H9 (cell line): ENCODE results near the gene FBXL22. TPM values are rescaled to one million over a fixed set of nuclear protein-coding genes. Genes with fewer than 3 reads are reported as not detected.
A peak's percentile ranks its signal among the peaks of the same experiment; 100 is the strongest.

Experiments used
- DNase-seq: peaks from one replicate; pipeline ENCODE4 v3.0.0-alpha.2; 2017
- H2AFZ ChIP-seq: one replicate; pipeline ENCODE4 v1.6.1; 2013; ENCODE audit warnings: mild to moderate bottlenecking, low read length, control low read depth, moderate library complexity
- H2AK5ac ChIP-seq: 2 replicates; pipeline ENCODE4 v1.6.1; 2013; ENCODE audit warnings: low read length, control low read depth, mixed read lengths; ENCODE audit not compliant: insufficient read length
- H2BK120ac ChIP-seq: one replicate; pipeline ENCODE4 v1.6.1; 2013; ENCODE audit warnings: low read depth, mild to moderate bottlenecking, low read length, control low read depth, inconsistent platforms; ENCODE audit not compliant: poor library complexity, severe bottlenecking
- H2BK12ac ChIP-seq: 2 replicates; pipeline ENCODE4 v1.6.1; 2013; ENCODE audit warnings: low read length, control low read depth, mixed read lengths, low read depth; ENCODE audit not compliant: insufficient read length
- H2BK15ac ChIP-seq: 2 replicates; pipeline ENCODE4 v1.6.1; 2013; ENCODE audit warnings: low read depth, low read length, control low read depth
- H2BK20ac ChIP-seq: one replicate; pipeline ENCODE4 v1.6.1; 2013; ENCODE audit warnings: low read depth, mild to moderate bottlenecking, low read length, control low read depth, inconsistent platforms; ENCODE audit not compliant: poor library complexity, severe bottlenecking
- H2BK5ac ChIP-seq: 2 replicates; pipeline ENCODE4 v1.6.1; 2013; ENCODE audit warnings: low read length, control low read depth, mixed read lengths; ENCODE audit not compliant: insufficient read length
- H3K14ac ChIP-seq: 2 replicates; pipeline ENCODE4 v1.6.1; 2013; ENCODE audit warnings: low read length, control low read depth; ENCODE audit not compliant: insufficient read depth
- H3K18ac ChIP-seq: 2 replicates; pipeline ENCODE4 v1.6.1; 2013; ENCODE audit warnings: low read depth, mild to moderate bottlenecking, mixed read lengths, low read length, control low read depth; ENCODE audit not compliant: insufficient read length
- H3K23ac ChIP-seq: 2 replicates; pipeline ENCODE4 v1.6.1; 2013; ENCODE audit warnings: low read length, control low read depth, mixed read lengths, low read depth; ENCODE audit not compliant: insufficient read length
- H3K23me2 ChIP-seq: 2 replicates; pipeline ENCODE4 v1.6.1; 2013; ENCODE audit warnings: low read depth, mild to moderate bottlenecking, mixed read lengths, low read length, control low read depth; ENCODE audit not compliant: insufficient read length, poor library complexity, severe bottlenecking
- H3K27ac ChIP-seq: 2 replicates; pipeline ENCODE4 v1.5.1; 2013; ENCODE audit warnings: low read length, control low read depth, mixed read lengths, low read depth; ENCODE audit not compliant: insufficient read length
- H3K27me3 ChIP-seq: 2 replicates; pipeline ENCODE4 v1.6.1; 2013; ENCODE audit warnings: low read length, control low read depth, inconsistent platforms; ENCODE audit not compliant: insufficient read depth
- H3K4ac ChIP-seq: 2 replicates; pipeline ENCODE4 v1.6.1; 2013; ENCODE audit warnings: low read depth, mild to moderate bottlenecking, control low read depth, inconsistent platforms, low read length, moderate library complexity
- H3K4me1 ChIP-seq: 2 replicates; pipeline ENCODE4 v1.6.1; 2013; ENCODE audit warnings: low read length, control low read depth, inconsistent platforms; ENCODE audit not compliant: insufficient read depth
- H3K4me2 ChIP-seq: 2 replicates; pipeline ENCODE4 v1.6.1; 2013; ENCODE audit warnings: low read length, control low read depth, mixed read lengths; ENCODE audit not compliant: insufficient read length, insufficient read depth
- H3K56ac ChIP-seq: 2 replicates; pipeline ENCODE4 v1.6.1; 2013; ENCODE audit warnings: low read depth, mild to moderate bottlenecking, mixed read lengths, low read length, control low read depth; ENCODE audit not compliant: insufficient read length
- H3K79me1 ChIP-seq: 2 replicates; pipeline ENCODE4 v1.6.1; 2013; ENCODE audit warnings: low read depth, mild to moderate bottlenecking, moderate library complexity, low read length, control low read depth, inconsistent platforms; ENCODE audit not compliant: insufficient read depth, poor library complexity, severe bottlenecking
- H3K79me2 ChIP-seq: 2 replicates; pipeline ENCODE4 v1.6.1; 2013; ENCODE audit warnings: low read length, control low read depth, inconsistent platforms; ENCODE audit not compliant: insufficient read depth
- H3K9ac ChIP-seq: 2 replicates; pipeline ENCODE4 v1.6.1; 2013; ENCODE audit warnings: low read length, control low read depth, mixed read lengths; ENCODE audit not compliant: insufficient read length; ENCODE audit errors: extremely low read depth
- H3K9me3 ChIP-seq: one replicate; pipeline ENCODE4 v1.6.1; 2013; ENCODE audit warnings: low read depth, low read length, inconsistent platforms; ENCODE audit not compliant: control insufficient read depth
- H3T11ph ChIP-seq: one replicate; pipeline ENCODE4 v1.6.1; 2013; ENCODE audit warnings: mild to moderate bottlenecking, low read length, control low read depth, inconsistent platforms
- H4K20me1 ChIP-seq: one replicate; pipeline ENCODE4 v1.6.1; 2013; ENCODE audit not compliant: control insufficient read depth, insufficient read length, insufficient read depth
- H4K5ac ChIP-seq: 2 replicates; pipeline ENCODE4 v1.6.1; 2013; ENCODE audit warnings: low read depth, mild to moderate bottlenecking, mixed read lengths, low read length, control low read depth; ENCODE audit not compliant: insufficient read length
- H4K8ac ChIP-seq: replicated peaks from 2 replicates; pipeline ENCODE4 v1.6.1; 2013; ENCODE audit warnings: low read length, control low read depth, mixed read lengths, low read depth; ENCODE audit not compliant: insufficient read length
- H4K91ac ChIP-seq: 2 replicates; pipeline ENCODE4 v1.6.1; 2013; ENCODE audit warnings: low read depth, mild to moderate bottlenecking, moderate library complexity, mixed read lengths, low read length, control low read depth; ENCODE audit not compliant: insufficient read length
- H3K27ac Mint-ChIP-seq, 3 experiments: 2 replicates in 2 of 3; 3 replicates in 1 of 3; pipeline ENCODE4 v1.8.0; 2020 to 2021; ENCODE audit warnings: mixed read lengths in 3 of 3, mild to moderate bottlenecking in 1 of 3, moderate library complexity in 1 of 3
- H3K27me3 Mint-ChIP-seq: 2 replicates; pipeline ENCODE4 v1.8.0; 2021; ENCODE audit warnings: low read depth, mild to moderate bottlenecking, moderate library complexity, mixed read lengths
- H3K36me3 Mint-ChIP-seq, 3 experiments: 2 replicates in 2 of 3; 3 replicates in 1 of 3; pipeline ENCODE4 v1.8.0; 2020 to 2021; ENCODE audit warnings: low read depth in 3 of 3, mixed read lengths in 3 of 3; ENCODE audit not compliant: insufficient read depth in 1 of 3
- H3K4me1 Mint-ChIP-seq, 2 experiments: 2 replicates each; pipeline ENCODE4 v1.8.0; 2020; ENCODE audit warnings: mixed read lengths in 2 of 2
- H3K4me3 Mint-ChIP-seq, 2 experiments: 2 replicates in 1 of 2; 3 replicates in 1 of 2; pipeline ENCODE4 v1.8.0; 2020 to 2021; ENCODE audit warnings: mild to moderate bottlenecking in 2 of 2, mixed read lengths in 2 of 2, moderate library complexity in 1 of 2
- H3K9me3 Mint-ChIP-seq, 2 experiments: 2 replicates in 1 of 2; 3 replicates in 1 of 2; pipeline ENCODE4 v1.8.0; 2020; ENCODE audit warnings: mild to moderate bottlenecking in 2 of 2, mixed read lengths in 2 of 2, moderate library complexity in 1 of 2
- WGBS: extraction: QIAGEN DNeasy Blood & Tissue Kit; methylation state at CpG from one replicate; pipeline ENCODE4 v1.1.7; 2013; ENCODE audit warnings: missing lambda C conversion rate, low lambda C conversion rate, mixed read lengths; ENCODE audit not compliant: insufficient read length; ENCODE audit errors: extremely low coverage; 5-methylcytosine and 5-hydroxymethylcytosine counted together
- total RNA-seq: library from RNA; stranded (reverse); gene quantifications from 2 replicates; pipeline ENCODE4 v1.2.1, GENCODE V29; 2021
- TF ChIP-seq, protein P1 (sequence below): fragments of 200-600 bp; sonication (generic); conservative IDR thresholded peaks from 3 replicates; pipeline ENCODE4 v1.8.0; 2021; ENCODE audit warnings: antibody characterized with exemption, mild to moderate bottlenecking

FBXL22 gene
- total RNA-seq, 1 experiment from 2014 or later = 0.52 TPM

DNA sequence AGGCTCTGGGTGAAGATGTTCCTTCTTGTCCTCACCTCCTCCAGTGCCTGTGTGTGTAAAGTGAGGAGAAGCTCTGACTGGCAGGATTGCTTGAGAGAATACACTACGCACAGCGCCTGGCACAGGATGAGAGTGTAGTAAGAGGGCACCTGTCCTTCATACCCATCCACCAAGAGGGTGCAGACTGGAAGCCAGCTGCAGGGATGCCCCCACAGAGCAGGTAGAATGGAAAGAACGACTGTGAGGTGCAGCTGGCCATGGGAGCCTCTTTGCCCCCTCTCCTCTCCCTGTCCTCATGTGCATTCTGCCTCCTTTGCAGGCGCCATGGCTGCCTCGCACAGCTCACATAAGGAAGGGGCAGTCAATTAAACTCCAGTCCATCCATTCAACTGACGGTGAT is 12.3 kb downstream of the FBXL22 start:
- Histone ChIP-seq H2BK20ac (no peak overlapping the region), H4K20me1 (no peaks in the 10 kb centered on the region), H3K23me2 (no peaks in the 10 kb centered on the region), H3K79me1 (no peaks in the 10 kb centered on the region), H2BK5ac (no peak overlapping the region), H3K79me2 (no peaks in the 10 kb centered on the region), H3K4me1 (no peaks in the 10 kb centered on the region), H3T11ph (no peak overlapping the region), H3K4me2 (no peak overlapping the region), H3K23ac (no peak overlapping the region), H3K18ac (no peak overlapping the region), H3K14ac (no peak overlapping the region), H3K4ac (no peak overlapping the region), H3K9ac (no peak overlapping the region), H3K9me3 (no peaks in the 10 kb centered on the region), H3K27ac (no peak overlapping the region), H3K56ac (no peak overlapping the region), H4K8ac (no peak overlapping the region), H2BK120ac (no peak overlapping the region), H3K27me3 (no peaks in the 10 kb centered on the region), H2AK5ac (no peak overlapping the region), H2BK15ac (peak overlapping the region; percentile 40; the same call in 1 of the 2 replicates), H2AFZ (no peak overlapping the region), H4K5ac (no peak overlapping the region), H2BK12ac (no peak overlapping the region), H4K91ac (no peak overlapping the region)
- no peak for DNase-seq
- H3K36me3 Mint-ChIP-seq = peaks cover 3 to 39% (median 10%) of the 10 kb centered on the region in 3 experiments; a peak in 6 of 7 replicates
- H3K4me3 Mint-ChIP-seq = no peak overlapping the region
- WGBS = no CpG with 5 or more reads among the region's 6 CpGs
- no peaks in the 10 kb centered on the region for H3K9me3 Mint-ChIP-seq
- TF ChIP-seq, protein P1, sequence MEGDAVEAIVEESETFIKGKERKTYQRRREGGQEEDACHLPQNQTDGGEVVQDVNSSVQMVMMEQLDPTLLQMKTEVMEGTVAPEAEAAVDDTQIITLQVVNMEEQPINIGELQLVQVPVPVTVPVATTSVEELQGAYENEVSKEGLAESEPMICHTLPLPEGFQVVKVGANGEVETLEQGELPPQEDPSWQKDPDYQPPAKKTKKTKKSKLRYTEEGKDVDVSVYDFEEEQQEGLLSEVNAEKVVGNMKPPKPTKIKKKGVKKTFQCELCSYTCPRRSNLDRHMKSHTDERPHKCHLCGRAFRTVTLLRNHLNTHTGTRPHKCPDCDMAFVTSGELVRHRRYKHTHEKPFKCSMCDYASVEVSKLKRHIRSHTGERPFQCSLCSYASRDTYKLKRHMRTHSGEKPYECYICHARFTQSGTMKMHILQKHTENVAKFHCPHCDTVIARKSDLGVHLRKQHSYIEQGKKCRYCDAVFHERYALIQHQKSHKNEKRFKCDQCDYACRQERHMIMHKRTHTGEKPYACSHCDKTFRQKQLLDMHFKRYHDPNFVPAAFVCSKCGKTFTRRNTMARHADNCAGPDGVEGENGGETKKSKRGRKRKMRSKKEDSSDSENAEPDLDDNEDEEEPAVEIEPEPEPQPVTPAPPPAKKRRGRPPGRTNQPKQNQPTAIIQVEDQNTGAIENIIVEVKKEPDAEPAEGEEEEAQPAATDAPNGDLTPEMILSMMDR = no peak
- H3K4me1 Mint-ChIP-seq = peaks cover 5% of the 10 kb centered on the region in 2 experiments
- H3K27ac Mint-ChIP-seq = no peak overlapping the region
- no peaks in the 10 kb centered on the region; the same call in 1 of the 2 replicates for H3K27me3 Mint-ChIP-seq
